Osteoblast (primary cell): ENCODE results near the gene COL4A2. TPM values are rescaled to one million over a fixed set of nuclear protein-coding genes. Genes with fewer than 3 reads are reported as not detected.

Experiments used
- DNase-seq: peaks from one replicate; pipeline ENCODE4 v3.0.0; 2011; ENCODE audit warnings: low spot score, mixed read lengths; ENCODE audit not compliant: insufficient read length; ENCODE audit errors: missing footprints
- H2AFZ ChIP-seq: 2 replicates; pipeline ENCODE4 v1.6.0; 2011; ENCODE audit warnings: mild to moderate bottlenecking, low read length
- H3K27ac ChIP-seq: 2 replicates; pipeline ENCODE4 v1.5.1; 2011; ENCODE audit warnings: mild to moderate bottlenecking, low read depth, low read length, moderate library complexity
- H3K27me3 ChIP-seq: 2 replicates; pipeline ENCODE4 v1.6.0; 2012; ENCODE audit warnings: mild to moderate bottlenecking, control low read depth, inconsistent platforms, low read length, moderate library complexity; ENCODE audit not compliant: insufficient read depth
- H3K36me3 ChIP-seq: 2 replicates; pipeline ENCODE4 v1.5.1; 2011; ENCODE audit warnings: mild to moderate bottlenecking, low read length, control low read depth, moderate library complexity; ENCODE audit not compliant: insufficient read depth
- H3K4me1 ChIP-seq: 2 replicates; pipeline ENCODE4 v1.5.1; 2011; ENCODE audit warnings: mild to moderate bottlenecking, low read length, control low read depth, moderate library complexity; ENCODE audit not compliant: insufficient read depth
- H3K4me2 ChIP-seq: 2 replicates; pipeline ENCODE4 v1.6.0; 2011; ENCODE audit warnings: mild to moderate bottlenecking, low read length; ENCODE audit not compliant: insufficient read depth
- H3K4me3 ChIP-seq: fragments of 200-600 bp; sonication (generic); 3 replicates; pipeline ENCODE4 v1.5.1; 2012; ENCODE audit warnings: mild to moderate bottlenecking, low read length, inconsistent platforms; ENCODE audit not compliant: insufficient read depth
- H3K79me2 ChIP-seq: 2 replicates; pipeline ENCODE4 v1.6.0; 2012; ENCODE audit warnings: mild to moderate bottlenecking, low read length, control low read depth, inconsistent platforms; ENCODE audit not compliant: insufficient read depth
- H3K9me3 ChIP-seq: 2 replicates; pipeline ENCODE4 v1.5.1; 2011; ENCODE audit warnings: low read depth, low read length, control low read depth
- H4K20me1 ChIP-seq: 2 replicates; pipeline ENCODE4 v1.6.0; 2012; ENCODE audit warnings: mild to moderate bottlenecking, low read length, control low read depth; ENCODE audit not compliant: insufficient read depth
- CTCF ChIP-seq: IDR thresholded peaks from 2 replicates; pipeline ENCODE4 v1.5.1; 2011; ENCODE audit warnings: mild to moderate bottlenecking, low read depth, low read length, moderate library complexity; ENCODE audit errors: extremely low read depth
- total RNA-seq: library from RNA; depleted of rRNA; stranded (reverse); fragments of >200 nt; gene quantifications from 2 replicates; pipeline ENCODE4 v1.2.3, GENCODE V29; 2012

COL4A2 gene
- total RNA-seq, 1 donor = 267 TPM

GRCh38 chr13:110400786-110401533 is 93.9 kb downstream of the COL4A2 start:
- H3K4me2 ChIP-seq = no peak overlapping the region
- peaks cover 88% of the 10 kb centered on the region for H3K4me1 ChIP-seq
- no peak overlapping the region for H2AFZ ChIP-seq
- H3K27me3 ChIP-seq = no peaks in the 10 kb centered on the region
- no peaks in the 10 kb centered on the region for H3K36me3 ChIP-seq
- TF ChIP-seq CTCF = no peak
- no peak overlapping the region for H3K4me3 ChIP-seq
- no peaks in the 10 kb centered on the region for H3K9me3 ChIP-seq
- H4K20me1 ChIP-seq = no peaks in the 10 kb centered on the region
- peaks cover 4% of the 10 kb centered on the region for H3K79me2 ChIP-seq
- DNase-seq = peak; percentile 62
- H3K27ac ChIP-seq = peak overlapping the region; percentile 99

- H3K27ac ChIP-seq = peak overlapping the region; percentile 99
- H3K4me1 ChIP-seq = peaks cover 85% of the 10 kb centered on the region
- no peak for DNase-seq
- no peaks in the 10 kb centered on the region for H3K27me3 ChIP-seq
- no peaks in the 10 kb centered on the region for H4K20me1 ChIP-seq
- H2AFZ ChIP-seq = no peak overlapping the region
- H3K4me3 ChIP-seq = no peak overlapping the region
- H3K79me2 ChIP-seq = peaks cover 4% of the 10 kb centered on the region
- H3K36me3 ChIP-seq = no peaks in the 10 kb centered on the region
- H3K4me2 ChIP-seq = no peak overlapping the region
- TF ChIP-seq CTCF = no peak
- H3K9me3 ChIP-seq = no peaks in the 10 kb centered on the region
Observed at GRCh38 chr13:110402299-110403069, 95.4 kb downstream of the COL4A2 start.

- peak overlapping the region; percentile 12 for H3K4me2 ChIP-seq
- peaks cover 77% of the 10 kb centered on the region for H3K4me1 ChIP-seq
- H2AFZ ChIP-seq = no peak overlapping the region
- H4K20me1 ChIP-seq = no peaks in the 10 kb centered on the region
- H3K79me2 ChIP-seq = peaks cover 4% of the 10 kb centered on the region
- no peaks in the 10 kb centered on the region for H3K27me3 ChIP-seq
- no peak for TF ChIP-seq CTCF
- peak; percentile 51 for DNase-seq
- no peak overlapping the region for H3K4me3 ChIP-seq
- H3K27ac ChIP-seq = peak overlapping the region; percentile 99
- peaks cover 1% of the 10 kb centered on the region for H3K36me3 ChIP-seq
- H3K9me3 ChIP-seq = no peaks in the 10 kb centered on the region
Observed at GRCh38 chr13:110403315-110403714, 96.2 kb downstream of the COL4A2 start.

- DNase-seq = no peak
- Histone ChIP-seq H4K20me1 (no peaks in the 10 kb centered on the region), H3K4me1 (peaks cover 73% of the 10 kb centered on the region), H3K27ac (peak overlapping the region; percentile 99), H2AFZ (no peak overlapping the region), H3K79me2 (peaks cover 4% of the 10 kb centered on the region), H3K36me3 (peaks cover 5% of the 10 kb centered on the region), H3K27me3 (no peaks in the 10 kb centered on the region), H3K4me3 (no peak overlapping the region), H3K9me3 (no peaks in the 10 kb centered on the region), H3K4me2 (peak overlapping the region; percentile 12)
- TF ChIP-seq CTCF = no peak
Observed at GRCh38 chr13:110403721-110404120, 96.6 kb downstream of the COL4A2 start.
